ENCODE measurements around the gene FIG4.

Gene FIG4

GRCh38 chr6:109794201-109794923, 103.3 kb downstream of the FIG4 start:
- Histone ChIP-seq H3K4me3 (ENCODE audit: low read depth, low read length) (no peak overlapping the region), H3K4me1 (ENCODE audit: control insufficient read depth, insufficient read depth, low read length) (peaks cover 24% of the 10 kb centered on the region; the same call in 1 of the 2 replicates), H3K27ac (ENCODE audit: low read depth, low read length) (no peak overlapping the region), H3K27me3 (ENCODE audit: control insufficient read depth, insufficient read depth, low read length) (no peaks in the 10 kb centered on the region), H3K9ac (ENCODE audit: low read depth, low read length) (no peak overlapping the region), H3K9me3 (ENCODE audit: control insufficient read depth, insufficient read depth, low read length) (no peaks in the 10 kb centered on the region), H3K36me3 (ENCODE audit: control insufficient read depth, insufficient read depth, low read length) (peaks cover 9% of the 10 kb centered on the region)

- Histone ChIP-seq H3K4me1 (ENCODE audit: control insufficient read depth, insufficient read depth, low read length) (peaks cover 16% of the 10 kb centered on the region; the same call in 1 of the 2 replicates), H3K27me3 (ENCODE audit: control insufficient read depth, insufficient read depth, low read length) (no peaks in the 10 kb centered on the region), H3K36me3 (ENCODE audit: control insufficient read depth, insufficient read depth, low read length) (peaks cover 13% of the 10 kb centered on the region), H3K27ac (ENCODE audit: low read depth, low read length) (no peak overlapping the region), H3K9me3 (ENCODE audit: control insufficient read depth, insufficient read depth, low read length) (no peaks in the 10 kb centered on the region), H3K4me3 (ENCODE audit: low read depth, low read length) (no peak overlapping the region), H3K9ac (ENCODE audit: low read depth, low read length) (no peak overlapping the region)
Observed at GRCh38 chr6:109795994-109796555, 105.0 kb downstream of the FIG4 start.

- Histone ChIP-seq H3K9ac (ENCODE audit: low read depth, low read length) (no peak overlapping the region), H3K36me3 (ENCODE audit: control insufficient read depth, insufficient read depth, low read length) (peaks cover 13% of the 10 kb centered on the region; the same call in 1 of the 2 replicates), H3K27ac (ENCODE audit: low read depth, low read length) (no peak overlapping the region), H3K27me3 (ENCODE audit: control insufficient read depth, insufficient read depth, low read length) (no peaks in the 10 kb centered on the region), H3K4me1 (ENCODE audit: control insufficient read depth, insufficient read depth, low read length) (no peaks in the 10 kb centered on the region), H3K9me3 (ENCODE audit: control insufficient read depth, insufficient read depth, low read length) (no peaks in the 10 kb centered on the region), H3K4me3 (ENCODE audit: low read depth, low read length) (no peak overlapping the region)
Observed at GRCh38 chr6:109799129-109799528, 108.0 kb downstream of the FIG4 start.

GRCh38 chr6:109799664-109800063, 108.6 kb downstream of the FIG4 start:
- Histone ChIP-seq H3K4me1 (ENCODE audit: control insufficient read depth, insufficient read depth, low read length) (peaks cover 2% of the 10 kb centered on the region; the same call in 1 of the 2 replicates), H3K9ac (ENCODE audit: low read depth, low read length) (no peak overlapping the region), H3K36me3 (ENCODE audit: control insufficient read depth, insufficient read depth, low read length) (peaks cover 13% of the 10 kb centered on the region; the same call in 1 of the 2 replicates), H3K9me3 (ENCODE audit: control insufficient read depth, insufficient read depth, low read length) (no peaks in the 10 kb centered on the region), H3K27me3 (ENCODE audit: control insufficient read depth, insufficient read depth, low read length) (no peaks in the 10 kb centered on the region), H3K27ac (ENCODE audit: low read depth, low read length) (no peak overlapping the region), H3K4me3 (ENCODE audit: low read depth, low read length) (no peak overlapping the region)

DNA sequence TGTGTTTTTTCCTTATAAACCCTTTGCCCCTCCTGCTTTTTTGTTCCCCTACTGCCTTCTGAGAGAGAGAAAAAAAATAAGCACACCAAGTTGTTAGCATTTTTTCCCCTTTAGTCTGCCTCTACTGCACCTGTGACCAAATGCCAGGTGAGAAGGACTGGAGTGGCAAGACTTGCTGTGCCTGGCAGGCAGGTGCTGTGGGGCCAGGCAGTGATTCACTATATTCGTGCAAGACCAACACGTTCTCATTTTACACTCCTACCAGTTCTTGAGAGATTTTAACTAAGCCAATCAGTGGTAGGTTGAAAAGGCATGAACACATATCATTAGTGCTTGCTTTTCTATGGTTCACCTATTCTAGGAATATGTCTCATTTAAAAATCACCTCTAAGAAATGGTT, 109.7 kb downstream of the FIG4 start:
- Histone ChIP-seq H3K27ac (ENCODE audit: low read depth, low read length) (no peak overlapping the region), H3K9me3 (ENCODE audit: control insufficient read depth, insufficient read depth, low read length) (no peaks in the 10 kb centered on the region), H3K36me3 (ENCODE audit: control insufficient read depth, insufficient read depth, low read length) (peaks cover 13% of the 10 kb centered on the region; the same call in 1 of the 2 replicates), H3K4me3 (ENCODE audit: low read depth, low read length) (no peak overlapping the region), H3K9ac (ENCODE audit: low read depth, low read length) (no peak overlapping the region), H3K4me1 (ENCODE audit: control insufficient read depth, insufficient read depth, low read length) (peaks cover 9% of the 10 kb centered on the region), H3K27me3 (ENCODE audit: control insufficient read depth, insufficient read depth, low read length) (no peaks in the 10 kb centered on the region)

- no peak overlapping the region for H3K9ac ChIP-seq (ENCODE audit: low read depth, low read length)
- no peak overlapping the region for H3K27ac ChIP-seq (ENCODE audit: low read depth, low read length)
- H3K4me1 ChIP-seq (ENCODE audit: control insufficient read depth, insufficient read depth, low read length) = peaks cover 9% of the 10 kb centered on the region
- H3K4me3 ChIP-seq (ENCODE audit: low read depth, low read length) = no peak overlapping the region
- H3K9me3 ChIP-seq (ENCODE audit: control insufficient read depth, insufficient read depth, low read length) = no peaks in the 10 kb centered on the region
- H3K27me3 ChIP-seq (ENCODE audit: control insufficient read depth, insufficient read depth, low read length) = no peaks in the 10 kb centered on the region
- peaks cover 9% of the 10 kb centered on the region; the same call in 1 of the 2 replicates for H3K36me3 ChIP-seq (ENCODE audit: control insufficient read depth, insufficient read depth, low read length)
Observed at GRCh38 chr6:109801794-109802193, 110.7 kb downstream of the FIG4 start.

GRCh38 chr6:109804020-109804419, 112.9 kb downstream of the FIG4 start:
- H3K27me3 ChIP-seq (ENCODE audit: control insufficient read depth, insufficient read depth, low read length) = no peaks in the 10 kb centered on the region
- H3K9me3 ChIP-seq (ENCODE audit: control insufficient read depth, insufficient read depth, low read length) = no peaks in the 10 kb centered on the region
- H3K27ac ChIP-seq (ENCODE audit: low read depth, low read length) = no peak overlapping the region
- no peak overlapping the region for H3K4me3 ChIP-seq (ENCODE audit: low read depth, low read length)
- no peak overlapping the region for H3K9ac ChIP-seq (ENCODE audit: low read depth, low read length)
- H3K4me1 ChIP-seq (ENCODE audit: control insufficient read depth, insufficient read depth, low read length) = peaks cover 9% of the 10 kb centered on the region
- H3K36me3 ChIP-seq (ENCODE audit: control insufficient read depth, insufficient read depth, low read length) = peaks cover 4% of the 10 kb centered on the region; the same call in 1 of the 2 replicates

GRCh38 chr6:109807881-109808280, 116.8 kb downstream of the FIG4 start:
- Histone ChIP-seq H3K9me3 (ENCODE audit: control insufficient read depth, insufficient read depth, low read length) (no peaks in the 10 kb centered on the region), H3K9ac (ENCODE audit: low read depth, low read length) (no peak overlapping the region), H3K4me3 (ENCODE audit: low read depth, low read length) (no peak overlapping the region), H3K27ac (ENCODE audit: low read depth, low read length) (no peak overlapping the region), H3K4me1 (ENCODE audit: control insufficient read depth, insufficient read depth, low read length) (peaks cover 17% of the 10 kb centered on the region), H3K36me3 (ENCODE audit: control insufficient read depth, insufficient read depth, low read length) (no peaks in the 10 kb centered on the region), H3K27me3 (ENCODE audit: control insufficient read depth, insufficient read depth, low read length) (no peaks in the 10 kb centered on the region)

GRCh38 chr6:109808837-109809236, 117.7 kb downstream of the FIG4 start:
- Histone ChIP-seq H3K9me3 (ENCODE audit: control insufficient read depth, insufficient read depth, low read length) (no peaks in the 10 kb centered on the region), H3K9ac (ENCODE audit: low read depth, low read length) (no peak overlapping the region), H3K36me3 (ENCODE audit: control insufficient read depth, insufficient read depth, low read length) (no peaks in the 10 kb centered on the region), H3K4me1 (ENCODE audit: control insufficient read depth, insufficient read depth, low read length) (peaks cover 17% of the 10 kb centered on the region), H3K27me3 (ENCODE audit: control insufficient read depth, insufficient read depth, low read length) (no peaks in the 10 kb centered on the region), H3K27ac (ENCODE audit: low read depth, low read length) (no peak overlapping the region), H3K4me3 (ENCODE audit: low read depth, low read length) (no peak overlapping the region)

GRCh38 chr6:109815054-109815453, 124.0 kb downstream of the FIG4 start:
- Histone ChIP-seq H3K9me3 (ENCODE audit: control insufficient read depth, insufficient read depth, low read length) (no peaks in the 10 kb centered on the region), H3K36me3 (ENCODE audit: control insufficient read depth, insufficient read depth, low read length) (no peaks in the 10 kb centered on the region), H3K9ac (ENCODE audit: low read depth, low read length) (no peak overlapping the region), H3K27ac (ENCODE audit: low read depth, low read length) (no peak overlapping the region), H3K27me3 (ENCODE audit: control insufficient read depth, insufficient read depth, low read length) (no peaks in the 10 kb centered on the region), H3K4me1 (ENCODE audit: control insufficient read depth, insufficient read depth, low read length) (0 out of 2 replicates have a peak, but pooled peaks cover 8% of the 10 kb centered on the region), H3K4me3 (ENCODE audit: low read depth, low read length) (no peak overlapping the region)
